Stimulated activated CD4-positive, alpha-beta T cell treated with anti-CD3 and anti-CD28 coated beads, Interleukin-1b, Interleukin-23, amount 100 ng/mL, for 48 hours (primary cell): ENCODE measurements around the gene SOWAHD.
"Not testable (repeated sequence)": the region's sequence is repeated elsewhere in the genome, so short reads cannot be mapped to it uniquely, and the experiment has no call there.

Experiments
- DNase-seq: peaks from one replicate; pipeline ENCODE4 v3.0.0-alpha.2; 2020

The SOWAHD gene

DNA sequence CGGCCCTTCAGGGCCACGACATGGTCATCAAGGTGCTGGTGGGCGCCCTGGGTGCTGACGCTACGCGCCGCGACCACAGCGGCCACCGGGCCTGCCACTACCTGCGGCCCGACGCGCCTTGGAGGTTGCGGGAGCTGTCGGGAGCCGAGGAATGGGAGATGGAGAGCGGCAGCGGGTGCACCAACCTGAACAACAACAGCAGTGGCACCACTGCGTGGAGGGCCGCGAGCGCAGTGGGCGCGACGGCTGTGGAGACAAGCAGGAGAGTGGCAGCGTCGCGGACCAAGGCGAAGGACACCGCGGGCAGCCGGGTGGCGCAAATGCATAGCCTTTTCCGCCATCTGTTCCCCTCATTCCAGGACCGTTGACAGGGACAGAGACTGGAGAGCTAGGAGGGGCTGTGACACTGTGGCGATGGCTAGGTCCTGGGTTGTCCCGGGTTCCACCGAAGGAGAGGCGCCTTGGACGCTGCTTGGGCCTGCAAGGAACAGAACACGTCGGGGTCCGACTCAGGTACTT is 919 bp downstream of the SOWAHD start:
- DNase-seq, result no peak

DNA sequence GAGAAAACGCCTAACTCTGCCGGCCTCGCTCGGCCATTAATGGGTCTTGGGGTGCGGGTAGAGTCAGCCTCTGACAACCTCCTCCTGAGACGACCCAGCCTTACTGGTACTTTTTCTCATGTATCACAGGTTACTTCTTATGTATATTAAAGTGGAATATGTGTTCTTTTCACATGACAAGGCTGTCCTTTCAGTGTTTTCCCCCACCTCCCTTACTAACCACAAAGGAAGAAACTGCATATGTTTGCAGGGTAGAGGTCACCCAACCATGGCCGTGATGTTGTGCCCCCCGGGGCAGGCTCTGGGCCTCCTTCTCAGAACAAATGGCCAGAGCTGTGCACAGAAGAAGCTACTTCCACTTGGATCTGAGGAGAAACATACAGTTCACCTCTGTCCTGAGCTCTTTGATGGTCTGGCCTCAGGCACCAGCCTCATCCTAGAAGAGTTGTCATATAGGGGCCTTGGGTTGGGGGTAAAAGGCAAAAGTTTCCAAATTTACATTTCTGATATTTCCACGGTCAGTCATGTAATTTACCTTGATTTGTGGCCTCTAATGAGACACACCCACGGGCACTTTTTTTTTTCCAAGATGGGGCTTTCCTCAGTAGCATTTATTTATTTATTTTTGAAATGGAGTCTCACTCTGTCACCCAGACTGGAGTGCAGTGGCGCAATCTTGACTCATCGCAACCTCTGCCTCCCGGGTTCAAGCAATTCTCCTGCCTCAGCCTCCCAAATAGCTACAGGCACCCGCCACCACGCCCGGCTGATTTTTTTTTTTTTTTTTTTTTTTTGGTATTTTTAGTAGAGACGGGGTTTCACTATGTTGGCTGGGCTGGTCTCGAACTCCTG is 1.9 kb downstream of the SOWAHD start:
- DNase-seq, result no peak

DNA sequence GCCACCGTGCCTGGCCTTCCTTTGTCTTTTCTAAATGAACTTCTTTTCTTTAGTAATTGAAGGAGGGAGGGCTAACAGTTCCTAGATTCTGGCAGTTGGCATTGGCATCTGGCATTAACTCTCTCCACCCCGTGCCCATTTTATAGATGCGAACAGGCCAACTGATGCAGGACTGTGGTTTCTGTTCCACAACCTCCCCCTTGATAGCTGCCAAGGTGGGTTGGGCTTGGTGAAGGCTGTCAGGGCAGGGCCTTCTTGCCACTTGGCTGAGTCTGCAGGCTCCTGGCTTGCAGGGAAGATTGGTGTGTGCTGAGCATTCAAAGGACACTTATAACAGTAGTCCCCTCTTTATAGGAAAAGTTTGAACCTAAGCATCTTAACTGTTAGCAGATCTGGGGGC is 4.3 kb downstream of the SOWAHD start:
- DNase-seq, result no peak

DNA sequence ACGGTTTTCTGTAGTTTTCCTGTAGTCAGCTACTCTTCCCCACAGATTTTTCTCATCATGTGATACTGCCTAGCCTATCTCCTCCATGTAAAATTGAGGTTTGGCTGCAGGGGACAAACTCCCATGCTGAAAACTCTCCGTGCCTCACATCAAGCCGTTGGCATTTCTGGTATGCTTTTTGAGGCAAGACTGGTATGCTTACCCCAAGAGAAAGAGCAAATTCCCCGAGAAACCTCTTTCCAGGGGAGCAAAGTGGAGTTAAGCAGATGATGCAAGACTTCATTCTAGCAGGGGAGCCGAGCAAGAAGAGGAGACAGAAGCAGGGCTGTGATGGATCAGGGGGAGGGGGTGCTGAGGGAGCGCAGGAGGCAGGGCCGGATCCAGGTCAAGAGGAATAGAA is 4.8 kb downstream of the SOWAHD start:
- no peak for DNase-seq

DNA sequence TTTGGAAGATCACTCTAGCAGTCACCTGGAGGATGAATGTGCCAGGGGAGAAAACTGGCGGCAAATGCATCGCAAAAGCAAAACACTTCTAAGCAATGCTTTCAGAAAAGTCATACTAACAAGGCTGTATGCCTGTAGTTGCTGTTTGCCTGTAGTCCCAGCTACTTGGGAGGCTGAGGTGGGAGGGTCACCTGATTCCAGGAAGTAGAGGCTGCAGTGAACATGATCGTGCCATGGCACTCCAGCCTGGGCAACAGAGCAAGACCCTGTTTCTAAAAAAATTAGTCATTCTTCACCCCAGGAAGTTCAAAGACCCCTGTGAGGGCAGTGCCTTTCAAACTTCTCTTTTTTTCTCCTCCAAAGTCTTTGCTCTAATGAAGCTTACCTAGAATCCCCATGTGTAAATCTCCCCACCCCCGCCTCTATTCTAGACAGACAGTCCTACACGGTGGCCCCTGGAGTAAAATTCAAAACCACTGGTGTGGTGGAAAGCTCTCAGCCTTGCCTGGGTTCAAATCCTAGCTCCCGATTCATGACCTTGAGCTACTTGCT is 5.5 kb downstream of the SOWAHD start:
- no peak for DNase-seq

DNA sequence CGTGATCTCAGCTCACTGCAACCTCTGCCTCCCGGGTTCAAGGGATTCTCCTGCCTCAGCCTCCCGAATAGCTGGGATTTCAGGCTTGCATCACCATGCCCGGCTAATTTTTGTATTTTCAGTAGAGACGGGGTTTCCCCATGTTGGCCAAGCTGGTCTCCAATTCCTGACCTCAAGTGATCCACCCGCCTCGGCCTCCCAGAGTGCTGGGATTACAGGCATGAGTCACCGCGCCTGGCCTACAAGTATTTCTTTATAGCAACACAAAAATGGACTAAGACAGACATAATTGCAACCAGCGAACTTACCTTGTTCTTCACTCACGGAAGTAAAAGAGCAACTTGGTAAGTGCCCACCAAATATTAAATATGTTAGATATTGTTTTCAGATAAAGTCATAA is 10.0 kb downstream of the SOWAHD start:
- not testable (repeated sequence) for DNase-seq

DNA sequence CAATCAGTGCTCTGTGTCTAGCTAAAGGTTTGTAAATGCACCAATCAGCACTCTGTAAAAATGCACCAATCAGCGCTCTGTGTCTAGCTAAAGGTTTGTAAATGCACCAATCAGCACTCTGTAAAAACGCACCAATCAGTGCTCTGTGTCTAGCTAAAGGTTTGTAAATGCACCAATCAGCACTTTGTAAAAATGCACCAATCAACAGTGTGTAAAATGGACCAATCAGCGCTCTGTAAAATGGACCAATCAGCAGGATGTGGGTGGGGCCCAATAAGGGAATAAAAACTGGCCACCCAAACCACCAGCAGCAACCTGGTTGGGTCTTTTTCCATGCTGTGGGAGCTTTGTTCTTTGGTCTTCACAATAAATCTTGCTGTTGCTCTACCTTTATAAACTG is 11.0 kb downstream of the SOWAHD start:
- DNase-seq, result not testable (repeated sequence)

DNA sequence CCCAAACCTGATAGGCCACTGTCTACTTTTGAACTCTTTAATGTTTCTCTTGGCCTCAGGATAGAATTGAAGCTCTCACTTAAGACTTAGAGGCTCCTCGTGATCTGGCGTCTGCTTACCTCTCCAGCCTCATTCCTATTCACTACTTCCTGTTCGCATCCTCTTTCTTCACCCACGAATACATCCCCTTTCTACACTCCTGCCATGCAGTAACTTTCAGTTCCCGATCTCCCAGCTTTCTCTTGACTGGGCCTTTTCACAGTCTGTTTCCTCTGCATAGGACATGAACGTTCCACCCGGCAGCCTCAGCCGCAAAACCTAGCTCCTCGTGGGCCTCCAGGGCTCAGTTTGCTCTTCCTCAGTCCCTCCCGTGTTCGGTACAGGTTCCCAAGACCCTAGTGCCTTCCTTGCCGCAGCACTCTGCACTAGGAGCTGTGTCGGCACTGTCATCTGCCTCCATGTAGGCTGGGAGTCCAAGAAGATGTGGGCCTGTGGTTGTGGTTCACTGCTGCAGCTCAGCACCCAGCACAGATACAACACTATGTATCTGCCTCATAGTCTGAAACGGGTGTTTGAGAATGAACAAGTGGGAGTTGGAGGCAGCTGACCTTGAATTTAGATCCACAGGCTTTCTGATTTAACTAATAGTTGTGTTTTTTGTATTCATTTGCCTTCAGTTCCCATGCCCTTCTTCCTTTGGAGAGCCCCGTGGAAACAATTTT is 17.3 kb downstream of the SOWAHD start:
- no peak for DNase-seq

DNA sequence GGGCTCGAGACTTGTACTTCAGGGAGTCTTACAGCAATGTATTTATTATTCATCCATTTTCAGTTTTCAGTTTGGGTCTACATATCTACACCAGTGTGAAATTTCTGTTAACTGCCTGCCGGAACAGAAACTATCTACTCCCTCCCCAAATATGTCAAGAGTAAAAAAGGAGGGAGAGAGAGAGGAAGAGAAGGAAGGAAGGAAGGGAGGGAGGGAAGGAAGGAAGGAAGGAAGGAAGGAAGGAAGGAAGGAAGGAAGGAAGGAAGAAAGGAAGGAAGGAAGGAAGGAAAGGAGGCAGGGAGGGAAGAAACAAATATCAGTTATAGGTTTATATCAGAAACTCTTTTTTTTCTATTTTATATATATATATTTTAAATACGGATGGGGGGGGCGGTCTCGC is 20.4 kb downstream of the SOWAHD start:
- DNase-seq, result no peak

DNA sequence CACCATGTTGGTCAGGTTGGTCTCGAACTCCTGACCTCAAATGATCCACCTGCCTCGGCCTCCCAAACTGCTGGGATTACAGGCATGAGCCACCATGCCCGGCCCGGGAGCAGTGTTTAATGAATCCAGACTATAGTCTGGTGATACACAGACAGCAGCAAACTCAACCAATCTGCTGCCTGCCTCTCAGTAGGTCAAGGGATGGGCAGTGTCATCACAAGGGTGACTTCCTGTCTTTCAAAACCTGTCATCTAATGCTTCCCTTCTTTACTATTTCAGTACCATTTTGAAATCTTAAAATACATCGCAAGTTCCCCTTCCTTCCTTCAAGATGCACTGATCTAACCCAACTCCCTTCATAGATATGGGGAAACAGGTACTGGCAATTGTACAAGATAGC is 24.6 kb downstream of the SOWAHD start:
- no peak for DNase-seq

DNA sequence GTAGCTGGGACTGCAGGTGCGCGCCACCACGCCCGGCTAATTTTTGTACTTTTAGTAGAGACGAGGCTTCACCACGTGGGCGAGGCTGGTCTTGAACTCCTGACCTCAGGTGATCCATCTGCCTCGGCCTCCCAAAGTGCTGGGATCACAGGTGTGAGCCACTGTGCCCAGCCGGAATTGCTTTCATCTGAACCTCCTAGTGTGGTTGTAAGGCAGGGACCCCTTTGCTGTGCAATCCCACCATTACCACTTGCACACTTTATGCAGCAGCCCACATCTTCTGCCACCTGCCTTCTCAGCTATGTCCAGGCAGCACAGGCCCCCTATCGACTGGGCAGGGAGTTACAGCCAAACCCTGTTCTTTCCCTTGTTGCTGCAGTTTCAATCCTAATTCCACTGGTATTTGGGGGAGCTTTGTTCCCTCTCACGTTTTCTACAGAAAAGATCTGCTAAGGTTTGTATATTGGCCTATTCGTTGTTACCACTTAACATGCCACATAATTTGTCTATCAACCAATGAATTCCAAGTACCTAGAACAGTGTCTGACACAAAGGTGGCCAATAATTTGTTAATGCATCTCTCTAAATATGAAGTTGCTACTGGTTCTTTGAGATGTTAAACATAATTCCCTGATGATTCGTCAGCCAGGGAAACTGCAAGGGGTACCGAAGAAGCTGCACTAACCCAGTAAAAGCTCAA is 26.5 kb downstream of the SOWAHD start:
- peak; percentile 41 for DNase-seq

DNA sequence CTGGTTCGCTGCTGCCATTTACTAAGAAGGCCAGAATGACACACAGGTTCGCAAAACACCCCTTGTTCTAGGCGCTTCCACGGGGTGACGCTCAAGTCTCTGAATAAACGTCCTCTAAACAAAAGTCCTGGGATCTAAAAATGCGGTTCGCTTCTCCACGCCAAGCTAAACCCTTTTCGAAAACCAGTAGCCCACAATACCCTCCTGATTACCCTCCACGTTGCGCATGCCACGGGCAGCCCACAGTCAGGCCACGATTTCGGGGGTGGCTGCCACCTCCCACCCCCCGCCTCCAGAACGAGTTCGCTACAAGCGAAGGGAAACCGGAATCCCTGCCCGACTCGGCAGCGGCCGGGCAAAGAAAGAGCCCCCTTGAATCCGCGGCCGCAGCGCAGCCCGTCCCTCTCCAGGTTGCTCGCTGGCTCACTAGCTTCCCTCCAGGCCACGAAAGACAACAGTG is 32.6 kb downstream of the SOWAHD start:
- peak; percentile 28 for DNase-seq

DNA sequence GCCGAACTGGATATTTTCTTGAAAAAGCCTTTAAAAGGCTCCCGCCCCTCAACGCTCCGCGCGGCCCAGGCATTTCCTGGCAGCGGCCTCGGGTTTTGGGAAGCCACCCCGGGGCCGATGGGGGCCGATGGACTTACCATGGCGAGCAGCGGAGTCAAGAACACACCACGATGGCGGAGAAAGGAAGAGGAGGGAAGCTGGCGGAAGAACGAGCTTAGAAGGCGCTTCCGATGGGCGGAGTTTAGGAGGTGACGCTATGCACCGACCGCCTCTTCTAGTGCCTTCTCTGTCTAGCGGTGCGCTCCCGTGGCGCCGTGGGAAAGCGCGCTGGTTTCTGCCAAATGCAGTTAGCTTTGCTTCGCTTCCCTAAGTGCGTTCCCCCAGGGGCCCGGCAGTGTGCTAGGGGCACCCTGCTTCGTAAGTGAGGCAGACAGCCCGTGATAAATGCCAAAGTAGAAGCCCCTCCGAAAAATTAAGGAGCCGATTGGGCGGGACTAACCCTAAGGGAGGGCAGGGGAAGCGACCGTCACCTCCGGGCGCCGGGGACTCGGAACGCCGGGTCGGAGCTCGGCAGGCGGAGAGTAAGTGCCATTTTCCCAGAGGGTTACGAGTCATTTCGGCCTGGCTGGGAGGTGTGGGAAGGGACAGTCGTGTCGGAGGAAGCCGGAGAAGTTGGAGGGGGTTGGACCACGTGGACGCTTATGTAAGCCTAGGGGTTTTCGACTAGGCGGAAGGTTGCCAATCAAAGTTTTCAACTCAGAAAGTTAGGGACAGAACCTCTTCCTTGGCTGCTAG is 33.2 kb downstream of the SOWAHD start, which contains the start of gene RPL39:
Gene RPL39, minus strand, starts transcription at position 194 of the 795 bp plus-strand sequence. Its CDS starts 54 bp downstream, at position 140.
- DNase-seq, result peak; percentile 81

DNA sequence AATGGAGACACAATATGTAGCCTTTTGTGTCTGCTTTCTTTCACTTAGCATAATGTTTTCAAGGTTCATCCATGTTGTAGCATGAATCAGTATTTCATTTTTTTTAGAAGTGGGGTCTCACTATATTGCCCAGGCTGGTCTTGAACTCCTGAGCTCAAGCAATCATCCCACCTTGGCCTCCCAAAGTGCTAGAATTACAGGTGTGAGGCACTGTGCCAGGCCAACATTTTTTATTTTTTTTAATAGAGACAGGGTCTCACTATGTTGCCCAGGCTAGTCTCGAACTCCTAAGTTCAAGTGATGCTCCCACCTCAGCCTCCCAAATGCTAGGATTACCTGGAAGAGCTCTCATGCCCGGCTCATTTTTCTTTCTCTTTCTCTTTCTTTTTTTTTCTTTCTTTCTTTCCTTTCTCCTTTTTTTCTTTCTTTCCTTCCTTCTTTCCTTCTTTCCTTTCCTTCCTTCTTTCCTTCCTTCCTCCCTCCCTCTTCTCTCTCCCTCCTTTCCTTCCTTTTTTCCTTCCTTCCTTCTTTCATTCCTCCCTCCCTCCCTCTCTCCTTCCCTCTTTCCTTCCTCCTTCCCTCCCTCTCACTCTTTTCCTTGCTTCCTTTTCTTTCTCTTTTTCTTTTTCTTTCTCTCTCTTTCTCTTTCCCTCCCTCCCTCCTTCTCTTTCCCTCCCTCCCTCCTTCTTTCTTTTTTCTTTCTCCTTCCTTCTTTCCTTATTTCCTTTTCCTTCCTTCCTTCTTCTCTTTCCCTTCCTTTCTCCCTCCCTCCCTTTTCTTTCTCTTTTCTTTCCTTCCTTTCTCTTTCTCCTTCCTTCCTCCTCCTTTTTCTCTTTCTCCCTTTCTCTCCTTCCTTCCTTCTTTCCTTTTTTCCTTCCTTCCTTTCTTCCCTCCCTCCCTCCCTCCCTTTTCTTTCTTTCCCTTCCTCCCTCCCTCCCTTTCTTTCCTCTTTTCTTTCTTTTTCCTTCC is 43.1 kb downstream of the SOWAHD start:
- DNase-seq, result no peak

DNA sequence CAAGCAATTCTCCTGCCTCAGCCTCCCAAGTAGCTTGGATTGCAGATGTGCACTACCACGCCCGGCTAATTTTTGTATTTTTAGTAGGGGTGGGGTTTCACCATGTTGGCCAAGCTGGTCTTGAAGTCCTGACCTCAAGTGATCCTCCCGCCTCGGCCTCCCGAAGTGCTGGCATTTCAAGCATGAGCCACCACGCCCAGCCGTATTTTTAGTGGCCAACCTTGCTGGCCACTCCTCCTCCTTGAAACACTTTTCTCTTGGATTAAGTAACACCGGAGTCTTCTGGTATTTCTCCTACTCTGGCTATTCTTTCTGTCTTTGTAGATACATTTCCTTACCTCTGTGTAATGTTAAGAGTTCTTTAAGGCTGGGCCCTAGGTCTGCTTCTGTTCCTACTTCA is 44.2 kb downstream of the SOWAHD start:
- DNase-seq, result no peak

DNA sequence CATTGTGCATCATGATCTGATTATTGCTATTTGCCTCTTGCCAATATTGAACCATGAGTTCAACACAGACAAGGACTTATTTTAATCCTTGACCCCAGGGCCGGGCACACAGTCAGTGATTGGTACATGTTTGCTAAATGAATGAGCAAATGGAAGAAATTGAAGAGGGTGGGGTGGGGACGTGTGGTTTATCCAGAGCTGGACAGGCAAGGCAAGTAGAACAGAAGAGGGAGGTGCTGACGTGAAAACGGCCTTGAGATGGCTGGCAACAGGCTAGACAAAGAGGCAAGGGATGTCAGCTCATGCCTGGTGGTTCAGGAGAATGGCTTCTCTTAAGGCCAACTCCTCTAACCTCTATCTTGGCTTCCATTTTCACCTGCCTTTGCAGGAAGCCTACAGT is 50.1 kb downstream of the SOWAHD start:
- not testable (repeated sequence) for DNase-seq

DNA sequence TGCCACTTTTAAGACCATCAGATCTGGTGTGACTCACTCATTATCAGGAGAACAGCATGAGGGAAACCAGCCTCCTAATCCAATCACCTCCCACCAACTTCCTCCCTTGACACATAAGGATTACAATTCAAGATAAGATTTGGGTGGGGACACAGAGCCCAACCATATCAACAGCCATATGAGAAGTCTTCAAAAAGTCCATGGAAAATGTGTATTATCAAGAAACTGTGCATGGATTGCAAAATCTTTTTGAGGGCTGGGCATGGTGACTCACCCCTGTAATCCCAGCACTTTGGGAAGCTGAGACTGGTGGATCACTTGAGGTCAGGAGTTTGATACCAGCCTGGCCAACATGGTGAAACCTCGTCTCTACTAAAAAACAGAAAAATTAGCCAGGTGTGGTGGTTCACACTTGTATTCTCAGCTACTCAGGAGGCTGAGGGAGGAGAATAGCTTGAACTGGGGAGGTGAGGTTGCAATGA is 50.8 kb downstream of the SOWAHD start:
- DNase-seq, result no peak
